Measurements from ENCODE around the gene STAB1.

GRCh38 chr3:52531860-52532516 is 36.9 kb downstream of the STAB1 start:
- TF ChIP-seq CTCF (IDR thresholded peaks at IDR 0.05; ENCODE audit: poor library complexity): no peak
- TF ChIP-seq EZH2phosphoT487 (IDR thresholded peaks at IDR 0.05; ENCODE audit: low read depth, severe bottlenecking, unreplicated experiment): no peak
- TF ChIP-seq EZH2 (IDR thresholded peaks at IDR 0.05; ENCODE audit: borderline replicate concordance): no peak
